Right lung (tissue), 5 donors: ENCODE data around the gene SYT15. TPM values are rescaled to one million over a fixed set of nuclear protein-coding genes. Genes with fewer than 3 reads are reported as not detected.
A peak's percentile ranks its signal among the peaks of the same experiment; 100 is the strongest.
"Not testable (repeated sequence)": the region's sequence is repeated elsewhere in the genome, so short reads cannot be mapped to it uniquely, and the experiment has no call there.

Source experiments
- DNase-seq, 2 donors: peaks; one replicate each; pipeline ENCODE4 v3.0.0-alpha.2; 2013
- polyA plus RNA-seq, 5 donors: library from polyadenylated mRNA; unstranded; fragments of 120-200 nt; gene quantifications; one replicate each; pipeline versions ENCODE4 v1.2.1 to v1.2.3, GENCODE V29; 2013; ENCODE audit warnings: inconsistent platforms in 1 of 5, low replicate concordance in 1 of 5; ENCODE audit not compliant: insufficient read length in 5 of 5, insufficient read depth in 1 of 5

The SYT15 gene
- polyA plus RNA-seq, 5 donors: 20.1 to 29.0 (median 26.5) TPM

GRCh38 chr10:46555713-46556514 lies 23.0 kb upstream of the SYT15 start:
- peak in 1 of 2 donors; percentile 38 for DNase-seq

- DNase-seq: peak in 1 of 2 donors; percentile 24
Measured at GRCh38 chr10:46556515-46557318, 22.2 kb upstream of the SYT15 start, which contains the start of gene GPRIN2. Gene GPRIN2, minus strand, starts transcription at chr10:46556658. Its CDS starts 5,922 bp downstream, at chr10:46550736.

GRCh38 chr10:46557319-46558121 lies 21.4 kb upstream of the SYT15 start:
- DNase-seq: no peak

GRCh38 chr10:46558122-46558391 lies 20.9 kb upstream of the SYT15 start:
- no peak for DNase-seq

- DNase-seq: no peak
Measured at GRCh38 chr10:46558392-46559185, 20.3 kb upstream of the SYT15 start.

- DNase-seq: no peak
Measured at GRCh38 chr10:46559231-46559671, 19.7 kb upstream of the SYT15 start.

- DNase-seq: no peak
Measured at GRCh38 chr10:46560381-46560780, 18.5 kb upstream of the SYT15 start.

- DNase-seq: no peak
Measured at GRCh38 chr10:46560952-46561351, 18.0 kb upstream of the SYT15 start.

GRCh38 chr10:46565591-46566332 lies 13.2 kb upstream of the SYT15 start:
- peak; percentile 62 to 70 for DNase-seq

- DNase-seq: not testable (repeated sequence)
Measured at GRCh38 chr10:46567151-46567550, 11.8 kb upstream of the SYT15 start.

GRCh38 chr10:46570655-46571054 lies 8.3 kb upstream of the SYT15 start:
- DNase-seq: not testable (repeated sequence)

- not testable (repeated sequence) for DNase-seq
Measured at GRCh38 chr10:46572765-46573164, 6.2 kb upstream of the SYT15 start.

GRCh38 chr10:46573314-46573713 lies 5.6 kb upstream of the SYT15 start:
- not testable (repeated sequence) for DNase-seq

- DNase-seq: not testable (repeated sequence)
Measured at GRCh38 chr10:46573884-46574283, 5.0 kb upstream of the SYT15 start.

GRCh38 chr10:46577624-46578473 lies 1.1 kb upstream of the SYT15 start:
- DNase-seq: not testable (repeated sequence)

- DNase-seq: not testable (repeated sequence)
Measured at GRCh38 chr10:46579378-46579777, 450 bp downstream of the SYT15 start.

GRCh38 chr10:46581997-46582396 lies 3.1 kb downstream of the SYT15 start:
- DNase-seq: not testable (repeated sequence)

GRCh38 chr10:46582568-46582967 lies 3.6 kb downstream of the SYT15 start:
- DNase-seq: not testable (repeated sequence)

GRCh38 chr10:46584196-46584595 lies 5.3 kb downstream of the SYT15 start:
- DNase-seq: not testable (repeated sequence)
